Measurements from ENCODE around the gene BBC3.

The BBC3 gene

GRCh38 chr19:47231215-47232054 lies 436 bp upstream of the BBC3 start:
- peak; percentile 83 to 86 for DNase-seq (ENCODE audit: low read depth in 2 of 2)

- DNase-seq (ENCODE audit: low read depth in 2 of 2) = peak; percentile 62 to 76
These were observed 712 bp downstream of the BBC3 start for GRCh38 chr19:47230054-47230920.

GRCh38 chr19:47229676-47230053 lies 1.3 kb downstream of the BBC3 start:
- no peak for DNase-seq (ENCODE audit: low read depth in 2 of 2)

- no peak for DNase-seq (ENCODE audit: low read depth in 2 of 2)
These were observed 1.9 kb downstream of the BBC3 start for GRCh38 chr19:47228937-47229675.

- no peak for DNase-seq (ENCODE audit: low read depth in 2 of 2)
These were observed 2.6 kb downstream of the BBC3 start for GRCh38 chr19:47228168-47228936.

GRCh38 chr19:47227352-47228167 lies 3.4 kb downstream of the BBC3 start:
- DNase-seq (ENCODE audit: low read depth in 2 of 2) = no peak

- no peak for DNase-seq (ENCODE audit: low read depth in 2 of 2)
These were observed 4.3 kb downstream of the BBC3 start for GRCh38 chr19:47226426-47227351.

- DNase-seq (ENCODE audit: low read depth in 2 of 2) = peak; percentile 77 to 80
These were observed 5.1 kb downstream of the BBC3 start for GRCh38 chr19:47225746-47226425.

GRCh38 chr19:47221890-47222289 lies 9.1 kb downstream of the BBC3 start:
- DNase-seq (ENCODE audit: low read depth in 2 of 2) = no peak

GRCh38 chr19:47221080-47221841 lies 9.7 kb downstream of the BBC3 start:
- DNase-seq (ENCODE audit: low read depth in 2 of 2) = no peak

GRCh38 chr19:47215581-47215980 lies 15.4 kb downstream of the BBC3 start:
- no peak for DNase-seq (ENCODE audit: low read depth in 2 of 2)

- DNase-seq (ENCODE audit: low read depth in 2 of 2) = peak; percentile 68 to 73
These were observed 20.2 kb downstream of the BBC3 start for GRCh38 chr19:47210689-47211316.

- no peak for DNase-seq (ENCODE audit: low read depth in 2 of 2)
These were observed 20.9 kb downstream of the BBC3 start for GRCh38 chr19:47210180-47210490.

GRCh38 chr19:47209319-47210179 lies 21.4 kb downstream of the BBC3 start:
- DNase-seq (ENCODE audit: low read depth in 2 of 2) = no peak

- DNase-seq (ENCODE audit: low read depth in 2 of 2) = no peak
These were observed 27.7 kb downstream of the BBC3 start for GRCh38 chr19:47203254-47203653.

GRCh38 chr19:47200530-47200929 lies 30.5 kb downstream of the BBC3 start:
- no peak for DNase-seq (ENCODE audit: low read depth in 2 of 2)

GRCh38 chr19:47197141-47197540 lies 33.9 kb downstream of the BBC3 start:
- DNase-seq (ENCODE audit: low read depth in 2 of 2) = no peak

Measured in stimulated activated CD4-positive, alpha-beta T cell treated with anti-CD3 and anti-CD28 coated beads, Interleukin-4, amount 100 ng/mL, for 48 hours (primary cell).